Ecto neural progenitor cell (in vitro differentiated cells): ENCODE data around the gene BCHE.

Experiments used
- DNase-seq: peaks from one replicate; pipeline ENCODE4 v3.0.0-alpha.2; 2018; ENCODE audit warnings: low spot score

Gene BCHE

DNA sequence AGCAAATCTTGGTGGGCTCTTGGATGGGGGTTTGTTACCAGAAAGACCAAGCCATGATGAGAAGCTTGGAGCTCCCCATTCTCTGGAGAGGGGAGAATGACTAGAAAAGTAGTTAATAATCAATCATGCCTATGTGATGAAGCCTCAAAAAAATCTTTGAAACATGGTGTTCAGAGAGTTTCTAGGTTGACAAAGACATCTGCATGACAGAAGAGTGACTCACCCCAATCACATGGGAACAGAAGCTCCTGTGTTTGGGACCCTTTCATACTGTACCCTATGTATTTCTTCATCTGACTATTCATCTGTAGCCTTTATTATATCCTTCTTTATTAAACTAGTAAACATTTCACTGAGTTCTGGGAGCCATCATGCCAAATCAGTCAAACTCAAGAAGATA, 87.4 kb downstream of the BCHE start:
- no peak for DNase-seq

DNA sequence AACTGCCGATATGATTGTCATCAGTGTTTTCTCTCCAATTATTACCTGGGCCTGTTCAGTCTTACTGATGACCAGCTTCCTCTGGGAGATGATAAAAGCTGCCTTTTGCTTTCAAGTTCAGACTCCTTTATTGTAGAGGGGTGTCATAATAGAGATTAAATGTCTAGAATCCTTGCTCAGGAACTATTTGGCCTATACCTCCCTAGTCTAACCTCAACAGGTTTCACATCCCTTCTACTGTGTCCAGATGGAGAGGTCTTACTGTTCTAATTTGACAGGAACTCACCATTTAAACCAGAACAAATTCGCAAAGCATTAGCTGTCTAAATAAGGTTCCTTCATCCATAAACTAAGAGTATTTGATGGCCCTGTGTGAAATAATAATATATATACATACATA, 88.0 kb downstream of the BCHE start:
- no peak for DNase-seq

DNA sequence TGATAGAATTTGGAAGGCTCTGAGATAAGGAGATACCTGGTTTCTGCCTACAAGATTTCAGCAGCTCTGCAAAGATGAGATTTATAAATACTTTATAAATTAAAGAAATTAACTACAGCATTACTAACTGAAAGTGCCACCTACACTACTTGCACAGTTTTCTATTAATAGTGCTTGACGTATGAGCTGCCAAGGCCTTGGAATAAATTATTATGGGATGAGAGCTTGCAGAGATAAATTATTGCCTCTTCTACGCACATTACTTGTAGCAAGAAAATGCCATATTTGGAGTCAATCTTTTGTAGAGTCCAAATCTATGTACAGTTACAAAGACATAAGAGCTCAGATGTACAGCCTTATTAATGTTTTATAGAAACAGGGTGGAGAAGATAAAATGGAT, 89.1 kb downstream of the BCHE start:
- DNase-seq = no peak

DNA sequence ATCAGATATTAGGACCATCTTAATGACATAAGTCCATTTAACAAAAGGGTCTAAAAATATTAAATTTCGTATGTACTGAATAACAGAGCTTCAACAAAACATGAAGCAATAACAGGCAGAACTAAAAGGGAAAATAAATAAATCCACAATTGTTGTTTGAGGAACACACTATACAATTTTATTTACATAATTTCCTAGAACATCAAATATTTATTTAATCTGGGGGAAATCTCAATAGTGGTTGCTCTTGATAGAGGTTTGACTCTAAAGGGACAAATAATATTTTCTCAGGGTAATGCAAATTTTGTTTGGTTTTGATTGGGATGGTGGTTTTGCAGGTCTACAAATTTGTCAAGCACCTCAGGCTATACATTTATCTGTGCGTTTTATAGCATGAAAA, 90.3 kb downstream of the BCHE start:
- no peak for DNase-seq

GRCh38 chr3:165744025-165744424, 93.2 kb downstream of the BCHE start:
- DNase-seq = no peak

- DNase-seq = no peak
These were observed 94.9 kb downstream of the BCHE start for GRCh38 chr3:165742351-165742750.

DNA sequence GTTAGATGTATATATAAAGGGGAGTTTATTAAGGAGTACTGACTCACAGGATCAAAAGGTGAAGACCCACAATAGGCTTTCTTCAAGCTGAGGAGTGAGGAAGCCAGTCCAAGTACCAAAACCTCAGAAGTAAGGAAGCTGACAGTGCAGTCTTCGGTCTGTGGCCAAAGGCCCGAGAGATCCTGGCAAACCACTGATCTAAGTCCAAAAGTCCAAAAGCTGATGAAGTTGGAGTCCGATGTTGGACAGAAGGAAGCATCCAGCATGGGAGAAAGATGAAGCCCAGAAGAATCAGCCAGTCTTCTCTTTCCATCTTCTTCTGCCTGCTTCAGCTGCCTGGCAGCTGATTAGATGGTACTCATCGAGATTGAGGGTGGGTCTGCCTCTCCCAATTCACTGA, 107.5 kb downstream of the BCHE start:
- DNase-seq = no peak

GRCh38 chr3:165728924-165729323, 108.3 kb downstream of the BCHE start:
- no peak for DNase-seq

GRCh38 chr3:165725296-165725695, 111.9 kb downstream of the BCHE start:
- no peak for DNase-seq
